Fibroblast of lung (primary cell): ENCODE results near the gene GPR55. TPM values are rescaled to one million over a fixed set of nuclear protein-coding genes. Genes with fewer than 3 reads are reported as not detected.
A peak's percentile ranks its signal among the peaks of the same experiment; 100 is the strongest.

Experiments used
- DNase-seq, 2 donors: peaks; one replicate each; pipeline versions ENCODE4 v3.0.0 to v3.0.0-alpha.2; 2010; ENCODE audit warnings: low read depth in 2 of 2
- H2AFZ ChIP-seq: 2 replicates; pipeline ENCODE4 v1.5.1; 2012; ENCODE audit warnings: low read length, control low read depth, inconsistent platforms
- H3K27ac ChIP-seq: 2 replicates; pipeline ENCODE4 v1.5.1; 2011; ENCODE audit warnings: low read length, control low read depth; ENCODE audit not compliant: insufficient read depth
- H3K27me3 ChIP-seq: 2 replicates; pipeline ENCODE4 v1.5.1; 2011; ENCODE audit warnings: mild to moderate bottlenecking, low read length; ENCODE audit not compliant: control insufficient read depth, insufficient read depth
- H3K36me3 ChIP-seq: 2 replicates; pipeline ENCODE4 v1.5.1; 2011; ENCODE audit warnings: low read length; ENCODE audit not compliant: control insufficient read depth, insufficient read depth
- H3K4me1 ChIP-seq: 2 replicates; pipeline ENCODE4 v1.5.1; 2011; ENCODE audit warnings: low read length; ENCODE audit not compliant: control insufficient read depth, insufficient read depth; ENCODE audit errors: extremely low read depth
- H3K4me2 ChIP-seq: 2 replicates; pipeline ENCODE4 v1.5.1; 2011; ENCODE audit warnings: low read length, control low read depth; ENCODE audit not compliant: insufficient read depth; ENCODE audit errors: extremely low read depth
- H3K4me3 ChIP-seq, 4 experiments: fragments of 200-600 bp in 1 of 4; sonication (generic) in 1 of 4; replicated peaks in 1 of 4; 2 replicates each; pipeline ENCODE4 v1.5.1; 2011 to 2016; ENCODE audit warnings: low read length in 4 of 4, low read depth in 3 of 4, mild to moderate bottlenecking in 3 of 4, control low read depth in 2 of 4, inconsistent platforms in 1 of 4, mixed read lengths in 1 of 4; ENCODE audit not compliant: insufficient read depth in 1 of 4; ENCODE audit errors: control extremely low read depth in 1 of 4
- H3K79me2 ChIP-seq: 2 replicates; pipeline ENCODE4 v1.5.1; 2012; ENCODE audit warnings: mild to moderate bottlenecking, low read length, inconsistent platforms; ENCODE audit not compliant: control insufficient read depth, insufficient read depth
- H3K9ac ChIP-seq: 2 replicates; pipeline ENCODE4 v1.5.1; 2011; ENCODE audit warnings: mild to moderate bottlenecking, low read length, control low read depth; ENCODE audit not compliant: insufficient read depth
- H3K9me3 ChIP-seq: 2 replicates; pipeline ENCODE4 v1.5.1; 2012; ENCODE audit warnings: low read depth, low read length; ENCODE audit not compliant: control insufficient read depth, insufficient read depth
- H4K20me1 ChIP-seq: 2 replicates; pipeline ENCODE4 v1.5.1; 2011; ENCODE audit warnings: low read length; ENCODE audit not compliant: control insufficient read depth, insufficient read depth; ENCODE audit errors: extremely low read depth
- CTCF ChIP-seq, 2 donors: IDR thresholded peaks in 1 of 2; conservative IDR thresholded peaks in 1 of 2; 1 replicate in 1 of 2; 2 replicates in 1 of 2; pipeline ENCODE4 v1.5.1; 2011 to 2012; ENCODE audit warnings: low read length in 2 of 2, control low read depth in 1 of 2, inconsistent platforms in 1 of 2, low read depth in 1 of 2, mild to moderate bottlenecking in 1 of 2
- EZH2 ChIP-seq: IDR thresholded peaks from 2 replicates; pipeline ENCODE4 v1.5.1; 2012; ENCODE audit warnings: low read length, control low read depth, mild to moderate bottlenecking; ENCODE audit errors: missing control alignments
- polyA plus RNA-seq, 2 donors: library from polyadenylated mRNA; depleted of rRNA in 1 of 2; stranded (reverse) in 1 of 2; unstranded in 1 of 2; fragments of >200 nt; gene quantifications; 2 replicates each; pipeline ENCODE4 v1.2.1, GENCODE V29; 2011 to 2012; ENCODE audit warnings: missing spikeins in 1 of 2
- total RNA-seq: library from RNA; depleted of rRNA; stranded (reverse); fragments of >200 nt; gene quantifications from 2 replicates; pipeline ENCODE4 v1.2.1, GENCODE V29; 2014

Gene GPR55
- total and polyA plus RNA-seq, 2 donors (not counting 1 experiment from before 2014, with no cell fraction given) = not detected

- no peak overlapping the region for H3K9ac ChIP-seq
- no peak overlapping the region for H3K4me3 ChIP-seq
- H4K20me1 ChIP-seq = no peaks in the 10 kb centered on the region
- H3K9me3 ChIP-seq = no peaks in the 10 kb centered on the region
- TF ChIP-seq EZH2 (no peak), CTCF (conservative IDR thresholded peaks at IDR 0.05 in 1 of 2, IDR thresholded peaks at IDR 0.05 in 1 of 2; ENCODE audit: low read depth in 1 of 2, low read length in 2 of 2) (no peak)
- H3K4me2 ChIP-seq = no peak overlapping the region
- H3K4me1 ChIP-seq = no peaks in the 10 kb centered on the region
- no peak overlapping the region for H3K27ac ChIP-seq
- no peak overlapping the region for H2AFZ ChIP-seq
- no peaks in the 10 kb centered on the region for H3K36me3 ChIP-seq
- no peak for DNase-seq
- no peaks in the 10 kb centered on the region for H3K27me3 ChIP-seq
- no peaks in the 10 kb centered on the region for H3K79me2 ChIP-seq
These were observed 42.1 kb upstream of the GPR55 start for GRCh38 chr2:230967113-230967512.

DNA sequence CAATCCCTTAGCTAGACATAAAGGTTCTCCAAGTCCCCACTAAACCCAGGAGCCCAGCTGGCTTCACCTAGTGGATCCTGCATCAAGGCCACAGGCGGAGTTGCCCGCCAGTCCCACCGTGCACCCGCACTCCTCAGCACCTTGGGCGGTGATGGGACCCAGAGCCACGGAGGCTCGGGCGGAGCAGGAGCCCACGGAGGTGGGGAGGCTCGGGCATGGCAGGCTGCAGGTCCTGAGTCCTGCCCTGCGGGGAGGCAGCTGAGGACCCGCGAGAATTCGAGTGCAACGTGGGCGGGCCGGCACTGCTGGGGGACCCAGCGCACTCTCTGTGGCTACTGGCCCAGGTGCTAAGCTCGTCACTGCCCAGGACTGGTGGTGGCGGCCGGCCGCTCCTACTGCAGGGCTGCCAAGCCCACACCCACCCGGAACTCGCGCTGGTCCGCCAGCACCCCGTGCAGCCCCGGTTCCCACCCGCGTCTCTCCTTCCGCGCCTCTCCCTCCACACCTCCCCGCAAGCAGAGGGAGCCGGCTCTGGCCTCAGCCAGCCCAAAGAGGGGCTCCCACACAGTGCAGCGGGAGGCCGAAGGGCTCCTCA lies 39.2 kb upstream of the GPR55 start:
- no peaks in the 10 kb centered on the region for H3K36me3 ChIP-seq

GRCh38 chr2:230961091-230961491 lies 36.0 kb upstream of the GPR55 start:
- no peak overlapping the region for H2AFZ ChIP-seq
- no peaks in the 10 kb centered on the region for H3K9me3 ChIP-seq
- no peaks in the 10 kb centered on the region for H3K27me3 ChIP-seq
- no peaks in the 10 kb centered on the region for H4K20me1 ChIP-seq
- TF ChIP-seq CTCF (conservative IDR thresholded peaks at IDR 0.05 in 1 of 2, IDR thresholded peaks at IDR 0.05 in 1 of 2; ENCODE audit: low read depth in 1 of 2, low read length in 2 of 2) = no peak
- TF ChIP-seq EZH2 = no peak
- H3K4me3 ChIP-seq = no peak overlapping the region
- H3K36me3 ChIP-seq = no peaks in the 10 kb centered on the region
- no peak overlapping the region for H3K9ac ChIP-seq
- H3K79me2 ChIP-seq = no peaks in the 10 kb centered on the region
- H3K4me1 ChIP-seq = no peaks in the 10 kb centered on the region
- H3K27ac ChIP-seq = no peak overlapping the region
- H3K4me2 ChIP-seq = no peak overlapping the region
- DNase-seq = peak in 1 of 2 donors; percentile 78

More for the DNA sequence above, 39.2 kb upstream of the GPR55 start:
- Histone ChIP-seq H2AFZ (no peak overlapping the region), H4K20me1 (no peaks in the 10 kb centered on the region), H3K4me1 (no peaks in the 10 kb centered on the region), H3K4me2 (no peak overlapping the region), H3K4me3 (no peak overlapping the region), H3K27me3 (no peaks in the 10 kb centered on the region), H3K9me3 (no peaks in the 10 kb centered on the region), H3K79me2 (no peaks in the 10 kb centered on the region), H3K9ac (no peak overlapping the region), H3K27ac (no peak overlapping the region)
- TF ChIP-seq EZH2 = no peak
- TF ChIP-seq CTCF (conservative IDR thresholded peaks at IDR 0.05 in 1 of 2, IDR thresholded peaks at IDR 0.05 in 1 of 2; ENCODE audit: low read depth in 1 of 2, low read length in 2 of 2) = no peak
- no peak for DNase-seq
